HFFc6 (cell line): ENCODE data around the gene LAMA2. TPM values are rescaled to one million over a fixed set of nuclear protein-coding genes. Genes with fewer than 3 reads are reported as not detected.

Experiments used
- DNase-seq: peaks from one replicate; pipeline ENCODE4 v3.0.0-alpha.2; 2018
- H3K27ac Mint-ChIP-seq: 2 replicates; pipeline ENCODE4 v1.8.0; 2020; ENCODE audit warnings: mild to moderate bottlenecking, mixed read lengths
- H3K27me3 Mint-ChIP-seq: 2 replicates; pipeline ENCODE4 v1.8.0; 2021; ENCODE audit warnings: mild to moderate bottlenecking, moderate library complexity, mixed read lengths; ENCODE audit not compliant: insufficient read depth
- H3K36me3 Mint-ChIP-seq: 2 replicates; pipeline ENCODE4 v1.8.0; 2021; ENCODE audit warnings: low read depth, mixed read lengths
- H3K4me1 Mint-ChIP-seq: 2 replicates; pipeline ENCODE4 v1.8.0; 2020; ENCODE audit warnings: low read depth, mixed read lengths
- H3K4me3 Mint-ChIP-seq: 2 replicates; pipeline ENCODE4 v1.8.0; 2020; ENCODE audit warnings: mild to moderate bottlenecking, moderate library complexity, mixed read lengths
- H3K9me3 Mint-ChIP-seq: 2 replicates; pipeline ENCODE4 v1.8.0; 2020; ENCODE audit warnings: mild to moderate bottlenecking, mixed read lengths
- CTCF ChIP-seq: fragments of 200-600 bp; sonication (generic); IDR thresholded peaks from 2 replicates; pipeline ENCODE4 v1.5.0; 2021; ENCODE audit warnings: antibody characterized with exemption, mild to moderate bottlenecking
- total RNA-seq, 6 experiments: library from RNA; stranded (reverse); fragmentation: NEBNext Ultra II Directional; extraction: Animal tissue kit (Norgen Biotek cat#: 25700); gene quantifications; 2 replicates in 1 of 6; 3 replicates in 5 of 6; pipeline ENCODE4 v1.2.3, GENCODE V29; 2021

Gene LAMA2
- total RNA-seq, 6 experiments from 2014 or later, result 8.2 to 14.3 (median 10.5) TPM

DNA sequence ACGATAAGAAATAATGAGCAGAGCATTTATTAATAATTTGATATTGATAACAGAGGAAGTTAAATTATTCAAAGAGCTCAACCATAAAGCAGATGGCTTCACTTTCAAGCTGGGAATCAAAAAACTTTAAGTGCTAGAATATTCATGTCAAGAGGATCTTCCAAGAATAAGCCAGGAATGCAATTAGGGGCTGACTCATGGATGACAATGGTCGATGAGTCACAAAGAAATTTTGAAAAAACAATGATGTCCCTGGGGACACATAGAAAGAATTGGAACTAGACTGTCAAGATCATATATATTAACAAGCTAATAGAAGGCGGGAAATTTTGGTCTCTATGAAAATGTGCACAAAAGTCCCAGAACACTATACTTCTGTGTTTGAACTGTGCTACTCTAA lies 304.1 kb downstream of the LAMA2 start:
- no peaks in the 10 kb centered on the region for H3K36me3 Mint-ChIP-seq
- TF ChIP-seq CTCF, result no peak
- peak; percentile 85 for DNase-seq
- no peaks in the 10 kb centered on the region for H3K27me3 Mint-ChIP-seq
- peak overlapping the region; percentile 42 for H3K27ac Mint-ChIP-seq
- H3K4me1 Mint-ChIP-seq, result peaks cover 68% of the 10 kb centered on the region
- H3K4me3 Mint-ChIP-seq, result peak overlapping the region; percentile 6; the same call in 1 of the 2 replicates
- H3K9me3 Mint-ChIP-seq, result no peaks in the 10 kb centered on the region

GRCh38 chr6:129188306-129188705 lies 305.4 kb downstream of the LAMA2 start:
- Mint-ChIP-seq H3K27me3 (no peaks in the 10 kb centered on the region), H3K36me3 (no peaks in the 10 kb centered on the region), H3K9me3 (no peaks in the 10 kb centered on the region), H3K4me3 (peak overlapping the region; percentile 12; the same call in 1 of the 2 replicates), H3K4me1 (peaks cover 63% of the 10 kb centered on the region), H3K27ac (peak overlapping the region; percentile 73)
- no peak for DNase-seq
- TF ChIP-seq CTCF, result no peak

GRCh38 chr6:129188795-129189194 lies 305.9 kb downstream of the LAMA2 start:
- Mint-ChIP-seq H3K9me3 (no peaks in the 10 kb centered on the region), H3K4me3 (peak overlapping the region; percentile 12; the same call in 1 of the 2 replicates), H3K36me3 (no peaks in the 10 kb centered on the region), H3K27ac (peak overlapping the region; percentile 73), H3K4me1 (peaks cover 58% of the 10 kb centered on the region), H3K27me3 (no peaks in the 10 kb centered on the region)
- peak; percentile 35 for DNase-seq
- TF ChIP-seq CTCF, result no peak

GRCh38 chr6:129189266-129189665 lies 306.3 kb downstream of the LAMA2 start:
- TF ChIP-seq CTCF, result no peak
- H3K36me3 Mint-ChIP-seq, result no peaks in the 10 kb centered on the region
- H3K27me3 Mint-ChIP-seq, result no peaks in the 10 kb centered on the region
- no peaks in the 10 kb centered on the region for H3K9me3 Mint-ChIP-seq
- H3K27ac Mint-ChIP-seq, result peak overlapping the region; percentile 73
- DNase-seq, result no peak
- peak overlapping the region; percentile 12; the same call in 1 of the 2 replicates for H3K4me3 Mint-ChIP-seq
- H3K4me1 Mint-ChIP-seq, result peaks cover 53% of the 10 kb centered on the region

DNA sequence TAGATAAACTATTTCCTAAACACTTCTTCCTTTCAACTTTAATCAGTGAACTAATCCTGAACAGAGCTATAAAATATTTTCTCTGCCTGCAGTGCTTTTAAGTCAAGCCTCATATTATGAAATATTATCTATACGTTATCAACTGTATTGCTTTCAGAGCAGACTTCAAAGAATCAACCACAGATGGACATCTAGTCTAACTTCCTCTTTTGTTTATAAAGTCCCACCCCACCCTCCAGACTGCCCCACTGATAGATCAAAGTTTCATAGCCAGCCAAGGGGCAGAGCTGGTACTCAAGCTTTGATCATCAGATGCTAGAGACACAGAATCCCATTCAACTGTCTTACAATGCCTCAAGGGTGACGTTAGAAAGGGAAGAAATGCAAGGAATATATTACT lies 308.3 kb downstream of the LAMA2 start:
- no peak for DNase-seq
- Mint-ChIP-seq H3K9me3 (no peaks in the 10 kb centered on the region), H3K36me3 (no peaks in the 10 kb centered on the region), H3K4me3 (no peak overlapping the region), H3K27me3 (no peaks in the 10 kb centered on the region), H3K27ac (no peak overlapping the region), H3K4me1 (peaks cover 38% of the 10 kb centered on the region)
- no peak for TF ChIP-seq CTCF
